22Rv1 (cell line): ENCODE measurements around the gene HMSD.

Experiments used
- CTCF ChIP-seq: fragments of 450-650 bp; IDR thresholded peaks from 2 replicates; pipeline ENCODE4 v1.5.1; 2017; ENCODE audit warnings: mild to moderate bottlenecking
- ZFX ChIP-seq: fragments of 450-650 bp; IDR thresholded peaks from 2 replicates; pipeline ENCODE4 v1.6.1; 2017; ENCODE audit warnings: antibody characterized with exemption, borderline replicate concordance

- TF ChIP-seq CTCF (no peak), ZFX (no peak)
Observed at GRCh38 chr18:63907664-63908063, 41.4 kb upstream of the HMSD start, which contains the start of gene SERPINB10.
